Cortex of kidney (tissue), 1 donor: ENCODE data around the gene SMIM22.

ENCODE experiments used
- DNase-seq: peaks from one replicate; lab custom pipeline; 2025; lab: John Stamatoyannopoulos, UW

SMIM22 gene, protein sequence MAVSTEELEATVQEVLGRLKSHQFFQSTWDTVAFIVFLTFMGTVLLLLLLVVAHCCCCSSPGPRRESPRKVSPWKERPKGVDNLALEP

DNA sequence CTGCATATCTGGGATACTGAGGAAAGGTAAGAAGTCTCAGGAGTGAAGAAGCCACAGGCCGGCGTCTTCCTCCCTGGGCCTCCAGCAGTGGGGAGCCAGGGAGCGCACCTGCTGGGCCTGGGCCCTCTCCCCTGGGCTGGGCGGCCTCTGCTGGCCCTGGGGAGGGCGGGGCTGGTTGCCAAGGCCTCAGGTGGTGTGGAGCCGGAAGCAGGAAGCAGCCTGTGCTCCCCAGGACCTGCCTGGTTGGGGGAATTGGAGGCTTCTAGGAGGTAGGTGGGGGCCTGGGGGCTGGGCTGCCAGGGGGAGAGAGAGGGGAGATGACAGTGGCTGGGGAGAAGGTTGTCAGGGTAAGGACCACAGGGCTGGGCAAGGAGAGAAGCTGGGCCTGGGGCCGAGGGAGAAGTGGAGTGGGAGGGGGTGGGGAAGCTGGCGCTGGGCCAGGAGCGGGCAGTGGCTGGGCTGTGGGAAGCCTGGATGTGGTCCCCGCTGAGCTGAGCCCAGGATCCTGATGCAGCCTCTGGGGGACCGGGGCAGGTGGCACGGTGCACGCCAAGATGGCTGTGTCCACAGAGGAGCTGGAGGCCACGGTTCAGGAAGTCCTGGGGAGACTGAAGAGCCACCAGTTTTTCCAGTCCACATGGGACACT is at the start of gene SMIM22:
Gene SMIM22 (plus strand): TSS at position 189 of the 647 bp plus-strand sequence. CDS start 366 bp downstream, at position 555.
- no peak for DNase-seq

DNA sequence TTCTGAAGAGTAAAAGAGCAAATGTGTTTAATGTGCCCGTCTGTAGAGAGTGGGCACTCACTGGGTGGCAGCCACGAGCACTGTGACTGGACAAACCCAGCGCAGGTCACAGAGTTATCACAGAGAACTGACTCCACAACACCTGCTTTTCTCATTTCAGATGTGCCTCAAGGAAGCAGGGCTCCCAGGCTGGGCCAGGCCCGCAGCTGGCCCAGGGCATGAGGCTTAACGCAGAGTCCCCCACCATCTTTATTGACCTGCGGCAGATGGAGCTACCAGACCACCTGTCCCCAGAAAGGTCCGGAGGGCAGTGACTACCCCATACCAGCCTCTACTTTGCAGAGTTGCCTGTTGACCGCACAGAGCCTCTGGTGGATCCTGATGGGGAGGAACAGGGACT is 49.0 kb upstream of the SMIM22 start:
- no peak for DNase-seq

DNA sequence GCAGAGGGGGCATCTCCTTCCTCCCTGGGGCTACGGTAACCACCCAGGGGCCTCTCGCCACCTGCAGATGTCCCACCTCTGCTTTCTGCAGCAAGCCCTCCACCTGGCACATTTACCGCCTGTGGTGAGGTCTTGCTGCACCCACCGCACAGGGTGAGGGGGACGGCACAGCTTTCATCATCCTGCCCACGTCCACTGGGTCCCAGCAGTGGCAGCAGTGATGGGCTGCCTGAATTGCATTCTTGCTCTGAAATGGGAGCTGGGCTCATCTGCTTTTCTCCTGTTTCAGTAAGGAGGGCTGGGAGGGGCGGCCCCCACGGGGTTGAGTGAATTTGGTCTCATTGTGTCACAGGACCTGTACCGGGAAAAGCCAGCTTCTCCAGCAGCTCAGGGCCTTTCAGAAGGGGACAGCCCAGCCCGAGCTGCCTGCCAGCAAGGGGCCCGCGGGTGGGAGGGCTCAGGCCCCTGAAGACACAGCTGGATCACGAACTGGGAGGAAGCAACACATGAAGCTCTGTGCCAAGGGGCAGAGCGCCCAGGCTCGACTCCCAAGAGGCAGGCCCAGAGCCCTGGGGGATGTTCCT is 48.1 kb upstream of the SMIM22 start:
- DNase-seq, result no peak

DNA sequence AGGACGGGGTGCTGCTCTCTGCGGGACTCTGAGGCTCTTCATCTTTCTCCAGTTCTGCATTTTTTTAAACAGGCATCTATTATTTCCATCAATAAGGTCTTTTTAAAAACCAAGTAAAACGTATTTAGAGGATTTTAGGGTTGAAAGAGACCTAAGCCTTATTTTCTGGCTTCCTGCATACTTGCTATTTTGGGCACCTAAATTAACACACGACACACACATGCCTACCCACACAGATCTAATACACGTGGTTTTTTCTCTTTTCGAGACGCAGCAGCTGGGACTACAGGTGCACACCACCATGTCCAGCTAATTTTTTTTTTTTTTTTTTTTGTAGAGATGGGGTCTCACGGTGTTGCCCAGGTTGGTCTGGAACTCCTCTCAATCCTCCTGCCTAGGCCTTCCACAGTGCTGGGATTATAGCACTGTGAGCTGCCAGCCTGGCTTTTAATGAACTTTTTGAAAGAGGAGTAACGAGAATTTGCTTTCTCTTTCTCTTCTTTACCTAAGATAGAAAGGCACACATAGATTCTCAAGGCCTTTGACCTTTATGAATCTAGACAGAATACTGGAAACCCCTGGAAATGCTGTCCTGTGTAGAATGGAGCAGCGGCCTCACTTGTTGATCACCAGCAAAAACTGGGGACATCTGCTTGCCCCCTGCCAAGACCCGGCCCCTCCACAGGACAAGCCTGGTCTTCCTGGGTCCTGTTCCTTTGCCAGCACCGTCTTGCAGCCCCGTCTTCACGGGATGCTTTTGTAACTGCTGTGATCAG is 47.1 kb upstream of the SMIM22 start:
- DNase-seq, result no peak

DNA sequence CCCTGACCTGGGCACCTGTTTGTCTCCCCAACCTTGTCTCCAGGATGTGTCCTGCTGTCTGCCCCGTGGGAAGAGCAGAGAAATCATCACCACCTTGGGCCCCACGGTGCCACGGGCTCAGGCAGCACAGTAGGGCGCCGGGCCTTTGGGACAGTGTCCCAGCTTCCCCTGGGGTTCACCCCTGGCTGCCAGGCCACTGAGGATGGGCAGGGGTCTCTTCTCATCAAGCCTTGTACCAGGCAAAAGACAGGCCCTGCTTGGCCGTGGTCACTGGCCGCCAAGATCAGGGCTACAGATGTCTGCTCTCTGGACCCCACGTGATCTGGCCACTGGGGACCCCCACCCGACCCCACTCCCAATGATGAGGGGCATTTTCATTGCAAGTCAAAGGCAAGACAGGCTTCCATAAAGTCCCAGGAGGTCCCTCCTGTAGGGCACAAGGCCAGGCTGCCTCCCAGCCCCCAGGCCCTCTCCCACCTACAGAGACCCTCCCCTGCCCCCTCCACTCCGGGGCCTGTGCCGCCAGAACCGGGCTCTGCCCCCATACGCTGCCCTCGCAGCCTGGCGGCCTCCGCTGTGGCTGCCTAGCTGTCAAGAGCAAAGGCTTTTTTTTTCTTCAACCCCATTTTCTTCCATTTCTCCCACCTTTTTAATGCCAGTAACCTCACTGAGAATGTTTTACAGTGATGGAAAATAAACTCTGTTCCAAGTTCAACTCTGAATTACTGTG is 46.3 kb upstream of the SMIM22 start:
- no peak for DNase-seq

DNA sequence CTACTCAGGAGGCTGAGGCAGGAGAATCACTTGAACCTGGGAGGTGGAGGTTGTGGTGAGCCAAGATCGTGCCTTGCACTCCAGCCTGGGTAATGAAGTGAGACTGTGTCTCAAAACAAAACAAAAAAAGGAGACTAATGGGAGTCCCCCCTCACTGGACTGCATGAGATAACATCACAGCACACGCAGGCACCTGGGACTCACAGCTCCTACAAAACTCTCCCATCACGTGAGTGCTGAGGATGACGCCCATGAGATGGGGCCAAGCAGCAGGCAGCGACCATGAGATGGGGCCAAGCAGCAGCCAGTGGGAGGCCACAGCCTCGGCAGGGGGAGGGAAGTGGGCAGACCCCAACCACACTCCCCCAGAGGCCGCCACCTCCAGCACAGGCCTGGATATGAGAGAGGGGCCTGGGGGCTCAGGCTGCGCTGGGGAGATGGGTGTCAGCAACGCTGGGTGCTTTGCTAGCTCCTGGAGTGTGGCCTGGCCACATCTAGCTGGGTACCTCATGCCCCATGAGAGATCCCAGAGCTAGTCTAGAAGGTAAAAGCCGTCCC is 45.4 kb upstream of the SMIM22 start:
- DNase-seq, result no peak

DNA sequence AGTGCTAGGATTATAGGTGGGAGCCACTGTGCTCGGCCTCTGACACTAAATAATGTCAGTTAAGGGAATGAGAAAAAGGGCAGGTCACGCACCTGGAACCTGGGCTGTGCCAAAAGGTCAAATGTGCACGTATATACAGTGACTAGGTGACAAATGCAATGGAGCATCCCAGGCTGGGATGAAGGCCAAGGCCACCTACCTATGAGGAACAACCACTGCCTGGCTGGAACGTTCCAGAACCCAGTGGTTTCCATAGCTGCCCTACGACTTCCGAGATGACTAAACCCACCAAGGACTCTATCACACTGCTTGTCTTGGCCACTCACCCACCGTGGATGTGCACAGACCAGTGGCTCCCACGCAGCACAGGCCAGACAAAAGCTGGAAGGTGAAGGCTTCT is 44.3 kb upstream of the SMIM22 start:
- DNase-seq, result no peak

DNA sequence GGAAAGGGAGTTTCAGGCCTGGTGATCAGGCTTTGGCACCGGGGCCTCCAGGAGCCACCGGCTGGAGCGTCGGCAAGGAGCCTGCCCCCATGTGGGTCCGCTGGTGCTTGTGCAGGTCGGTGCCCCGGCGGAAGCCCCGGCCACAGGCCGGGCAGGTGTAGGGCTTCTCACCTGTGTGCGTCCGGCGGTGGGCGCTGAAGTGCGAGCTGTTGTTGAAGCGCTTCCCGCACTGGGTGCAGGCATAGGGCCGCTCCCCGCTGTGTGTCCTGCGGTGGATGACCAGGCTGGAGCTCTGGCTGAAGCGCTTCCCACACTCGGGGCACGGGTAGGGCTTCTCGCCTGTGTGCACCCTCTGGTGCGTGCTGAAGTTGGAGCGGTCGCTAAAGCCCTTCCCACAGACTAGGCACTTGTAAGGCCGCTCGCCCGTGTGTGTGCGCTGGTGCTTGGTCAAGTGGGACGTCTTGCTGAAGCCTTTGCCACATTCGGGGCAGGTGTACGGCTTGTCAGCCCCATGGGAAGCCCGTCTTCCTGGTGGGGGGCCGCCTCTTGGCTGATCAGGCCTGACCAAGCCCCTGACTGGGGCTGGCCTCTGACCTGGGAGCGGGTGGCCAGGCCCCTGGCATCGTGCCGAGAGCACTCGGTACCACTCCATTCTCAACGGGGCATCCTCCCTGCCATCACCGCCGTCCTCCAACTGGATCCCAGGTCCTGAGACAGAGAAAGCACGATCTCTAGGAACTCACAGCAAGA is 42.6 kb upstream of the SMIM22 start:
- DNase-seq, result no peak

DNA sequence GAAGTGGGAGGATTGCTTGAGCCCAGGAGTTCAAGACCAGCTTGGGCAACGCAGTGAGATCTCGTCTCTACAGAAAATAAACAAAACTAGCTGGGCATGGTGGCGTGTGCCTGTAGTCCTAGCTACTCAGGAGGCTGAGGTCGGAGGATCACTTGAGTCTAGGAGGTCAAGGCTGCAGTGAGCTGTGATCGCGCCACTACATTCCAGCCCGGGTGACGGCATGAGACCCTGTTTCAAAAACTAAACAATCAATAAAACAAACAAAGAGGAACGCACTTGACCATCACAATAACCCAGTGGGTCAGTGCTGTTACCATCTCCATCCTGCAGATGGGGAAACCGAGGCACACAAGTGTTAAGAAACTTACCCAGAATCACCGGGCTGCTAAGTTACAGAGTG is 41.9 kb upstream of the SMIM22 start:
- no peak for DNase-seq

DNA sequence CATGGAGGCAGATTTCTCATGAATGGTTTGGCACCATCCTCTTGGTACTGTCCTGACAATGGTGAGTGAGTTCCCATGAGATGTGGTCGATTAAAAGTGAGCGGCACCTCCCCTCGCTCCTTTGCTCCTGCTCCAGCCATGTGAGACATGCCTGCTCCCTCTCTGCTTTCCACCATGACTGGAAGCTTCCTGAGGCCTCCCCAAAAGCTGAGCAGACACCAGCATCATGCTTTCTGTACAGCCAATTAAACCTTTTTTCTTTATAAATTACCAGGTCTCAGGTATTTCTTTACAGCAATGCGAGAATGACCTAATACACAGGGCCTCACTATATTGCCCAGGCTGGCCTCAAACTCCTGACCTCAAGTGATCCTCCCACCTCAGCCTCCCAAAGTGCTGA is 40.3 kb upstream of the SMIM22 start:
- DNase-seq, result no peak

DNA sequence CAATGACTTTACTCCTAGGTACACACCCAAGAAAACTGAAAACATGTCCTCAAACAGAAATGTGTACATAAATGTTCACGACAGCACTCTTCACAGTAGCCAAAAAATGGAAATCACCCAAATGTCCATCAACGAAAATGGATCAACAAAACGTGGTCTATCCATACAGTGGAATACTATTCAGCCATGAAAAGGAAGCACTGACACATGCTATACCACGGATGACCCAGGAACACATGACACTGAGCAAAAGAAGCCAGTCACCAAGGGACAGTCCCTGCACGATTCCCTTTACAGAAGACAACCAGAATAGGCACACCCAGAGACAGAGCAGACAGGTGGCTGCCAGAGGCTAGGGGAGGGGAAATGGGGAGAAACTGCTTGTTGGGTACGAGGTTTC is 39.5 kb upstream of the SMIM22 start:
- no peak for DNase-seq

DNA sequence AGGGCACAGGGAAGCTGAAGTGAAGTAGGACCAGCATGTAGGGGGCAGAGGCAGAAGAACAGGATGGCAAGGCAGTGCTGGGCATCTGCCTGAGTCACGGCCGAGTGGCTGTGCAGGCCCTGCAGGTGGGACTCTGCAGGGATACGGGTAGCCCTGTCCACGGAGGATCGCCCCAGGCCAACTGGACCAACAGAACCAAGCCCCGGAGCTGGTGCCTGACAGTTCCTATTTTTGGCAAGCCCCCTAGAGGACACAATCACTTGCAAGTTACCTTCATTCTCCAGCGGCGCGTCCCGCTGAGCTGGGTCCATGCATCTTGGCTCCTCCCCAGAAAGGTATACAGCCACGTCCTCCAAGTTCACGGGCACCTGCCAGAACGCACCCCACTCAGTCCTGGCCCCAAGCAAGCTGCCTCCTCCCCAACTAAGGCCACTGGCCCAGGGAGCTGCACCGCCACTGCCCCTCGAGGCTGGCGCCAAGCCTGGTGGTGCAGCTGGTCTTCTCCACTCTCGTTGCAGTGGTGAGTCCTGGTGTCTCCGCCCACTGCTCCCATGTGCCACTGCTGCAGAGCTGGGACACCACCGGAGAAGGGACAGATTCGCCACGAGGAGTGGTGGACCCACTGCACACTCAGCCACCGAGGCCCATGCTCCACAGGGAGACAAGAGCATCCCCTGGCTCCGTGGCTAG is 34.8 kb upstream of the SMIM22 start:
- no peak for DNase-seq

DNA sequence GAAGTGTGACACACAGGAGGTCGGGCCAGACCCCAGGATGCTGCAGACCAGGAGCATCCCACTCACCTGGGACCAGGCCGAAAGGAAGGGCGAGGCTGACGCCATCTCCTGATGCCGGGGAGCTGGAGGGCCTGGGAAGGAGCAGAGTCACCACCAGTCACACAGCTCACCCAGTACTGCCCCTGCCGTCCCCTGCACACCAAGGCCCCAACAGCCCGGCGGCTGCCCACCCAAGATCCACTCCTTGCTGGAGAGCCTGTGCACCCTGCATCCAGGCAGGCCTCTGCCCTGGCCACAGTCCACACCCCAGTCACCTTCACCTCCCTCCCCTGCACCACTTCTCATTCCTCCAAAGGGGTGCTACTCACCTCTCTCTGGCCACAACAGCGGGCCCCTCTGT is 33.0 kb upstream of the SMIM22 start:
- DNase-seq, result no peak

DNA sequence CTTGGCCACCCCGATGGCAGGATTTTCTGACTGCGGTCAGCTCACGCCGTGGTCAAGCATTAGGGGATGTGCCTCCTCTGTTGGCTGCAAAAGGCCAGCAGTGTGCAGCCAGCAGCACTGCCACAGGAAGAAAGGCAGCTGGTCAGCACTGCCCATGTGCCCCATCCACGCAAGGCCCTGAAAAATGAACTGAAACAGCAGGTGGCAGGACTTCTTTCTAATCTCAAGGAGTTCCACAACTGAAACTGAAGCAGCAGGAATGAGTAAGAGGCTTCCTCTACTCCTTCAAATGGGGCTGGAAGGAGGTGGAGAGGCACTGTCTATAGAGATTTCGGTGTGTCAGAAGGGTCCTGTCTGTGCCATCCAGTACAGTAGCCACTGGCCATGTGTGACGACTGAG is 31.4 kb upstream of the SMIM22 start:
- no peak for DNase-seq

DNA sequence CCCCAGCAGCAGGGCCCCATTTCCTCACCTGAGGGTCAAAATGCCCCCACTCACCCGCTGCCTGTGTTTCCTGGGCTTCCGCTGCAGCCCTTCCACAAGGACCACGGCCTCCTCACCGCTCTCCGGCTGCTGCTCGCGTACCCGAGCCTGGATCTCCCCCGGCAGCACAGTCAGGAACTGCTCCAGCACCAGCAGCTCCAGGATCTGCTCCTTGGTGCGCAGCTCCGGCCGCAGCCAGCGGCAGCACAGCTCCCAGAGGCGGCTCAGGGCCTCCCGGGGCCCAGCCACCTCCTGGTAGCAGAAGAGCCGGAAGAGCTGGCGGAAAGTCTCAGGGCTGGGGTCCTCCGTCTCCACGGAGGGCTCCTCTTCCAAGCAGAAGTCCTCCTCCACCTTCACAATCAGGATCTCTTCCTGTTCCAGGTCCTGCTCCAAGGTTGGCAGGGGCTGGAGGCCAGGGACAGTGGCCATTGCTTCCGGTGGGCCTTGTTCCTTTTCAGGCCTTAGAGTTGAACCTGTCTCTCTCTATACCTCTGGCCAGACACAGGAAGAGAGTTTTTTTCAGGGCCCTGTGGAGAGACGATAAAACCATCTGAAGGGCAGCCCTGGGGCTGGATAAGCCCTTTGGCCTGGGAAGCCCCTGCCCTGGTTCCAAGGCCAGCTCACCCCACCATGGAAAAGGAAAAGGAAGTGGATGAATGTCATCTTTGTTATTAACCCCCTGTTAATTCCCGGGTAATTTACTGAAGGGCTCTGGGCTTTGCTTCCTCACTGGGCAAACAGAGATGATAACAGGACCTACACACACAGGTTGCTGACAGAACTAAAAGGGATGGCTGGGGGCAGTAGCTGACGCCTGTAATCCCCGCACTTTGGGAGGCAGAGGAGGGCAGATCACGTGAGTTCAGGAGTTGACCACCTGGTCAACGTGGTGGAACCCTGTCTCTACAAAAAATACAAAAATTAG is 29.4 kb upstream of the SMIM22 start:
- no peak for DNase-seq

DNA sequence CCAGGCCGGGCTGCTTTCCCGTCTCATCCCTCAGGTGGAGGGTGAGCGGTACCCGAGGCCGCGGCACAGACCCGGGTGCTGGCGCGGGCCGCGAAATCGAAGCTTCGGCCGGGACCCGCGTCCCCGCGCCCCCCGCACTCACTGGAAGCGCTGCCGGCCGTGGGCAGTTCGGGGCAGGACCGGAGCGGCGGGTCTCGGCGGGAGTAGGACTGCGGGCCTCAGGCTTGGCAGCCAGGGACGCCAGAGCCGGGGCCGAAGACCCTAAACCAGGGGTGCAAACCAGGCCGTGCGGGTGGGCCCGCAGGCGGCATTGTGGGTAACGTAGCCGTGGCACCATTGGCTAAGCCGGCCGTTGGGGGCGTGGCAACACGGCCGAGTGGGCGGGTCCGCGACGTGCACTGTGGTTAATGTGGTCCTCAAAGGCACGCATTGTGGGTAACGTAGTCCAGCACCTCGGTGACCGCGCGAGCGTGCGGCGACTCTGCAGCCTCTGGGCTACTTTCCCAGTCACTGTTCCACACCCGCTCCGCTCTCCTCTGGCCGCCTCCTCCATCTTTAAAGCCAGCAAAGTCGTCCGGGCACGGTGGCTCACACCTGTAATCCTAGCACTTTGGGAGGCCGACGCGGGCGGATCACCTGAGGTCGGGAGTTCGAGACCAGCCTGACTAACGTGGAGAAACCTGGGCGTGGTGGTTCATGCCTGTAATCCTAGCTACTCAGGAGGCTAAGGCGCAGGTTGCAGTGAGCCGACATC is 28.1 kb upstream of the SMIM22 start, which contains the start of gene ZNF500:
Gene ZNF500 (minus strand): TSS at position 288 of the 754 bp plus-strand sequence. CDS start 1,184 bp downstream, outside the sequence.
- no peak for DNase-seq

DNA sequence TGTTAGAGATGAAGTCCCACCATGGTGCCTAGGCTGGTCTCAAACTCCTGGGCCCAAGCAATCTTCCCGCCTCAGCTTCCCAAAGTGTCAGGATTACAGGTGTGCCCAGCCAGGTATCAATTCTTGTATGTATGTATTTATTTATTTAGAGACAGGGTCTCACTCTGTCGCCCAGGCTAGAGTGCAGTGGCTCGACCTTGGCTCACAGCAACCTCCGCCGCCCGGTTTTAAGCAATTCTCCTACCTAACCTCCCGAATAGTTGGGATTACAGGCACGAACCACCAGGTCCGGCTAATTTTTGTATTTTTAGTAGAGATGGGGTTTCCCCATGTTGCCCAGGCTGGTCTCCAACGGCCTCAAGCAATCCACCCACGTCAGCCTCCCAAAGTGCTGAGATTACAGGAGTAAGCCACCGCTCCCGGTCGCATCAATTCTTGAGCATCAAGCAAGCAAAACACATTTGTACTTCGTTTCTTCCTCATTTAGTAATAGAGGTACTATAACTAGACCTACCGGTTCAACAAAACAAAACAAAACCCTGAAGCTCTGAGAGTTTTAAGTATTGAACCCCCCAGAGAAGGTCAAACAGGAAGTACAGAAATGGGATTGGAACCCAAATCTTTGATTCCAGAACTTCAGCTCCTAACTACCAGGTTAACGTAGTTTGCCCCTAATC is 27.2 kb upstream of the SMIM22 start:
- DNase-seq, result no peak
